ENCODE measurements around the gene PTPDC1.

Gene PTPDC1

DNA sequence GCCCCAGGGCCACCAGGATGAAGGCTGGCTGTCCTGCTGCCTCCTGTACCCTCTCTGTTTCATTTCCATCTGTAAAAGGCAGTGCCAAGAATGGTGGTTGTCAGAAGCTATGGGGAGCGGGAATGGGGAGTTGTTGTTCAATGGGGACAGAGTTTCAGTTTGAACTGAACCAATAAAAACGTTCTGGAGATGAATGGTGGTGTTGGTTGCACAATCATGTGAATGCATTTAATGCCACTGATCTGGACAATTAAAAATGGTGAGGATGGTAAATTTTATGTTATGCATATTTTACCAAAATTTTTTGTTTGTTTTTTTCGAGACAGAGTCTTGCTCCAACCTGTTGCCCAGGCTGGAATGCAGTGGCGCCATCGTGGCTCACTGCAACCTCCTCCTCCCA, 58.1 kb downstream of the PTPDC1 start:
- no peak for FAIRE-seq

- no peak for FAIRE-seq
Observed at GRCh38 chr9:94144394-94144793, 60.1 kb downstream of the PTPDC1 start.

GRCh38 chr9:94145640-94146039, 61.4 kb downstream of the PTPDC1 start:
- no peak for FAIRE-seq

- FAIRE-seq, result no peak
Observed at GRCh38 chr9:94147776-94148175, 63.5 kb downstream of the PTPDC1 start.

DNA sequence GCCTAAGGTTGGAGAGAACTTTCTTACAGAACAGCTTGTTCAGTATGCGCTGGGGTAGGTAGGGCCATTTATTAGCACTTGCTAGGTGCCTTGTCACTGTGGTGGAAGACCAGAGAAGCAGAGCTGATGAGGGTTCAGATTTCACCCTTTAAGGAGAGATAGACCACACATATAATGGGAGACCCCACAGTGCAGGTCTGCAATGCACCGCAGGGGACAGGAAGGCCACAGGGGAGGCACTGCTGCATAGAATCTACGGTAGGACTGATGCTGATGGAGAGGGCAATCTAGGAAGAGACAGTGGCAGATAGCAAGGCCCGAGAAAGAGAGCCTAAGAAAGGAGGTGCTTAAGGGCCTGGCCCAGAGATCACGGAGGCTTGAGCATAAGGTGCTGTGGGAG, 64.2 kb downstream of the PTPDC1 start:
- no peak for FAIRE-seq

DNA sequence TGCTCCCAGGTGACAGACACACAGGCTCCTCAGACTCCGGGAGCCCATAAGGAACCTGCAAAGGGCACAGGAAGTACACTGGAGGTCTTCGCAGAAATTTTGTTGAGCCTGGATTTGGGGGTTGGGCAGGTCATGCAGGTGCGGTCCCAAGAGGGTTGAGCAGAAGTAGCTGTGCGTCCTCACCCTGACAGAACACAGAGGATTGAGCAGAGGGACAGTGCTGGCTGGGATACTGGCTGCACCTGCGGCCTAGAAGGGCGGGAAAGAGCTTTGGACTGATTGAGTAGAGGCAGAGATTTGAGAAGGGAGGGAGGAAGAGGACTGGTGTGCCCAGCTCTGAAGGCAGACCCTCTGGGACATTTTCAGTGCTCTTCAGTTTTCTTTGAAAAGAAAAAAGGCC, 65.4 kb downstream of the PTPDC1 start:
- no peak for FAIRE-seq

DNA sequence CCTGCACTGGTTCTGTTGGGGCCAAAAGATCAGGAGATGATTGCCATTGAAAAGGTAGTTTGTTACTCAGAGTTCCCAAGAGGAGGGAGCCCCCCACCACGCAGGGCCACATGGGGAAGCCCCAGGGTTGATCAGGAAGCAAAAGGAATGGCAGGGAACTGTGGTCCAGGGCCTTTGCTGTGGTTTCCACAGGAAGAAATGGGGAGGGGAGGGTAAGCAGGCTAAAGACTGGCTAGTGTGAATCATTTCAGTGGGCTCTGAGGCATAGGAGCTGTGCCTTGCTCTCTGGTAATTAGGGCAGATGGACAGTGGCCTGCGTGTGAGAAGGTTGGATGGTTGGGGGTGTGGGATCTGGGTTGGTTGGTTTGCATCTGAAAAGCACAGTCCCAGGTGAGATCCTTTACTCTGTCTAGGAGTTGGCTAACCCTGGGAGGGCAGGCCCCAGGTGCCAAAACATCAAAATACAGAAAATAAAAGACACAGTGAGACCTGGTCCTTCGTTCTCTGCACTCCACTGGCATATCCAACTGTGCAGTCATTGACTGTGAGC, 66.1 kb downstream of the PTPDC1 start:
- FAIRE-seq, result no peak

GRCh38 chr9:94150890-94151650, 66.8 kb downstream of the PTPDC1 start:
- FAIRE-seq, result no peak

DNA sequence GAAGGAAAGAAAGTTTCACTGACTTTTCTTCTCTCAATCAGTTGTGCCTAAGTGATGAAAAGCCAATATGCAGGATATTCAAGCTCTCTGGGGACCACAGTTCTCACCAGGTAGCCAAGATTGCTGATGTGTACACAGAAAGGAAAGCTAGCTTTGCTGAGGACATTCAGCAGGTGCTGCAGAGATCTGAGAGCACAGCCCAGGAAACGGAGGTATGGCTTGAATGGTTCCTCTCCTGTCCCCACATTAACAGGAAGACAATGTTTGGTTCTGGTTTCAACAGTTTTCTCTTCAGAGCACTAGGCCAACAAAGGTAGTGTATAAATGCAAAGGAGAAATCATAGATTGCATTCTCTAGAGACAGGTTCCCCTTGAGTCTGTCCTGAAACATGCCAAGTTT, 69.6 kb downstream of the PTPDC1 start:
- FAIRE-seq, result no peak

- FAIRE-seq, result no peak
Observed at GRCh38 chr9:94156348-94157049, 72.2 kb downstream of the PTPDC1 start.

DNA sequence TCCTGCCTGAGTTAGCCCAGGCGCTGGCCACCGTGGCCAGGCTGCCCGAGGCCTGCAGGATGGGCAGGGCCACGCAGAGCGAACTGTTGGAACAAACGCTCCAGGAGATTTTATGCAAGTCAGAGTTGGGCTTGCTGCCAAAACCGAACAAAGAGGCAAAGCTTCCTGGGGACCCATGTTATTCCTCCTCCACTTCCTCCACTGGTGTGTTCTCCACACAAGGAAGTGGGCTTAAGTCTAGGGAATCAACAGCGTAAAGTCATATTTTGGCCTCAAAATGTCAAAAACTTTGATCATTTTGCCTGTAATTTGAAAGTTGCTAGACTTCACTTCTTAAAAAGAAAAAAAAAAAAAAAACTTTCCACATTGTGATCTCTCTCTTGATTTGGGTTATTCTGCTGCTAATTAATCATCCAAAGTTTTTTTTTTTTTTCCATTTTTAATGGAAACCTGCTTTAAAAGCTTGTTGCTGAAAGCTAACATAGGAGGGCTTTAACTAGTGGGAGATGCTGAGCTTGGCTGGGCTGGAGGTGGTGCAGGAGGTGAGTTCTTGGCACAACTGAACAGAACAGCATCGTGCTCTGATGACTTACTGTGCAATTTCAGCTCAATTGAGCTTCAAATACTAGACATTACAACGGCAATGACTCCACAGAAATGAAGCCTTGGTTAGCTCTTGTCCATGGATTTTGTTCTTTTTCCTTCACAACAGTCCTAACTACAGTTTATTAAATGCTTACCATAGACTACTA, 73.0 kb downstream of the PTPDC1 start:
- no peak for FAIRE-seq

Data from A204.1 (cell line).